Measurements from ENCODE around the gene LZTS2.

GRCh38 chr10:100962351-100963080 is 37.1 kb upstream of the LZTS2 start:
- TF ChIP-seq GATA2 (IDR thresholded peaks at IDR 0.05; ENCODE audit: low read depth, low read length), result no peak
- TF ChIP-seq GATA3 (IDR thresholded peaks at IDR 0.05; ENCODE audit: low read depth, low read length), result no peak

Data from SH-SY5Y (cell line).